ENCODE data around the gene KLHL29. TPM values are rescaled to one million over a fixed set of nuclear protein-coding genes. Genes with fewer than 3 reads are reported as not detected.

The KLHL29 gene
- total and polyA plus RNA-seq, 10 of the 15 experiments (the other 5 are each of a cell fraction or from before 2014, with no cell fraction given) = 1.4 to 19.5 (median 6.1) TPM

DNA sequence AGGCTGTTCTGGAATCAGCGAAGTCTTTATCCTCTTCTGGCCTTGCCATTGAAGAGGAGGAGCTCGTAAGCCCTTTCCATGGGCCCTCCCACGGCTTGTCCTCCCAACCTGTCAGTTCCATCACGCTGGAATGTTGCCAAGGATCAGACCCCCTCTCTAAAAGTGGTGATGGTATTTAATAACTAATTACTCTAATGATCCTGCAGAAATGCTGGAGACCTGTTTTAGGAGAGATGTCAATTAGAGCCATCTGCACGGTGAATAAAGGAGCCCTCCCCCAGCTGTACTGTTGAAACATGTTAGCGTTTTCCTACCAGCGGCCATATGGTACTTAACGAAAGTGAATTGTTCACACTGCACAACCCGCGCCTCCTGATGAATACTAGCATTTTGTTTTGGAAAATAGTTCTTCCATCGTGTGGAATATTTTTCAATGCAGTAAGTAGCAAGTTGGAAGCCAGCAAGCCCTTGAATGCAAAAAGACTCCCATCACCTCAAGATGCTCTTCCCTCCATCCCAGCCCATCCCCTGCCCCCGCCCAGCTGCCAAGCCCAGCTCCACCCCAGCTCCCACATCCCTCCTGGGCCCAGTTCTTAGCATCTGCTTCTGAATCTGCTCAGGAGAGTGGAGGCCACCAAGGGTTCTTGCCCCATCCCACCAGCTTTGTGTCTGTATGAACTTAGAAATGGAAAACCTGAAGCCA is 145.4 kb downstream of the KLHL29 start (continued):
- TF ChIP-seq MTA2 (IDR thresholded peaks at IDR 0.05; ENCODE audit: low read depth) = no peak

DNA sequence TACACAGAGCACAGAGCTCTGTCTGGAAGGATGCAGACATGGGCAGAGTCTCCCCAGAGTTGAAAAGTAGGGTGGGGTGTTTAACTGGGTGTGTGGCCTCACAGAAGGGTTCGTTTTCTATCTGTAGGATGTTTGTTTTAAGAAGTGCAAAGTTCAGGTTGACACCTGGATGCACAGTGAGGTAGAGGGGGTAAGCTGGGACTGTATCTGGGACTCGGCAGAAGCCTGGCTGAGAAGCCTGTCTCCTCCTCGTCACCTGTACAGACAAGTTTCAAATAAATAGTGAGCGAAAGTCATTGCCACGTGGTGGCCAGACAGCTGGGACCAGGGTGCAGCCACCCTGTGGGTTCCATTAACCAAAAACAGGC is 145.9 kb downstream of the KLHL29 start:
- ChIA-PET CTCF (no interaction called here), POLR2A (no interaction called here), SMC1A (ENCODE audit: uncharacterized antibody, unreplicated experiment) (no interaction called here), RAD21 (ENCODE audit: unreplicated experiment) (no interaction called here)
- DNase-seq (ENCODE audit: low read depth, low spot score) (no peak), FAIRE-seq (no peak), ATAC-seq (no peak)
- no peak overlapping the region for H2AFZ ChIP-seq (ENCODE audit: control insufficient read depth, low read depth, low read length)
- H3K36me3 ChIP-seq (ENCODE audit: control insufficient read depth in 2 of 2, insufficient read depth in 2 of 2, low read length in 1 of 2) = no peaks in the 10 kb centered on the region; a peak in 1 of 4 replicates
- H3K4me3 ChIP-seq = no peak overlapping the region
- H3K27me3 ChIP-seq (replicated peaks in 1 of 2; ENCODE audit: control insufficient read depth in 2 of 2, insufficient read depth in 2 of 2, low read length in 1 of 2) = no peaks in the 10 kb centered on the region
- H3K4me1 ChIP-seq (ENCODE audit: control insufficient read depth, insufficient read depth, low read length) = peaks cover 11% of the 10 kb centered on the region
- 51% methylated on average over 5 of the region's 5 CpGs for WGBS (ENCODE audit: insufficient coverage, insufficient replicate concordance, low lambda C conversion rate, missing lambda C conversion rate)
- H3K4me2 ChIP-seq (ENCODE audit: control insufficient read depth, insufficient read depth) = no peak overlapping the region
- H3K27ac ChIP-seq (ENCODE audit: control insufficient read depth, insufficient read depth) = no peak overlapping the region
- no TSS peak for BruUV-seq (replicated peaks)
- intact Hi-C loops (cut with micrococcal nuclease; ENCODE audit: unreplicated experiment) (no loop called here), in situ Hi-C loops (cut with MboI) (no loop called here)
- H3K9me3 ChIP-seq (replicated peaks; ENCODE audit: control insufficient read depth, insufficient read depth, low read length) = no peaks in the 10 kb centered on the region
- H3K79me2 ChIP-seq (ENCODE audit: control insufficient read depth, insufficient read depth, low read length) = no peaks in the 10 kb centered on the region
- no peak overlapping the region for H3K9ac ChIP-seq (ENCODE audit: control insufficient read depth, insufficient read depth, low read length)
- H4K20me1 ChIP-seq (ENCODE audit: control insufficient read depth, insufficient read depth) = no peaks in the 10 kb centered on the region
- no peak for TF ChIP-seq BHLHE40 (IDR thresholded peaks at IDR 0.05; ENCODE audit: borderline replicate concordance in 1 of 2, low read depth in 2 of 2, low read length in 1 of 2)
- TF ChIP-seq POU2F2 (IDR thresholded peaks at IDR 0.05; ENCODE audit: borderline replicate concordance, low read depth, low read length) = no peak
- TF ChIP-seq ESRRA (IDR thresholded peaks at IDR 0.05; ENCODE audit: low read length) = no peak
- TF ChIP-seq KDM1A (IDR thresholded peaks at IDR 0.05; ENCODE audit: borderline replicate concordance) = no peak
- TF ChIP-seq SUPT20H (IDR thresholded peaks at IDR 0.05; ENCODE audit: borderline replicate concordance, control insufficient read depth, low read depth, low read length) = no peak
- TF ChIP-seq, protein P1, sequence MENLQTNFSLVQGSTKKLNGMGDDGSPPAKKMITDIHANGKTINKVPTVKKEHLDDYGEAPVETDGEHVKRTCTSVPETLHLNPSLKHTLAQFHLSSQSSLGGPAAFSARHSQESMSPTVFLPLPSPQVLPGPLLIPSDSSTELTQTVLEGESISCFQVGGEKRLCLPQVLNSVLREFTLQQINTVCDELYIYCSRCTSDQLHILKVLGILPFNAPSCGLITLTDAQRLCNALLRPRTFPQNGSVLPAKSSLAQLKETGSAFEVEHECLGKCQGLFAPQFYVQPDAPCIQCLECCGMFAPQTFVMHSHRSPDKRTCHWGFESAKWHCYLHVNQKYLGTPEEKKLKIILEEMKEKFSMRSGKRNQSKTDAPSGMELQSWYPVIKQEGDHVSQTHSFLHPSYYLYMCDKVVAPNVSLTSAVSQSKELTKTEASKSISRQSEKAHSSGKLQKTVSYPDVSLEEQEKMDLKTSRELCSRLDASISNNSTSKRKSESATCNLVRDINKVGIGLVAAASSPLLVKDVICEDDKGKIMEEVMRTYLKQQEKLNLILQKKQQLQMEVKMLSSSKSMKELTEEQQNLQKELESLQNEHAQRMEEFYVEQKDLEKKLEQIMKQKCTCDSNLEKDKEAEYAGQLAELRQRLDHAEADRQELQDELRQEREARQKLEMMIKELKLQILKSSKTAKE (IDR thresholded peaks at IDR 0.05; ENCODE audit: low read depth, poor library complexity, severe bottlenecking) = no peak
- no peak for TF ChIP-seq NFXL1 (IDR thresholded peaks at IDR 0.05; ENCODE audit: borderline replicate concordance)
- TF ChIP-seq, protein P2, sequence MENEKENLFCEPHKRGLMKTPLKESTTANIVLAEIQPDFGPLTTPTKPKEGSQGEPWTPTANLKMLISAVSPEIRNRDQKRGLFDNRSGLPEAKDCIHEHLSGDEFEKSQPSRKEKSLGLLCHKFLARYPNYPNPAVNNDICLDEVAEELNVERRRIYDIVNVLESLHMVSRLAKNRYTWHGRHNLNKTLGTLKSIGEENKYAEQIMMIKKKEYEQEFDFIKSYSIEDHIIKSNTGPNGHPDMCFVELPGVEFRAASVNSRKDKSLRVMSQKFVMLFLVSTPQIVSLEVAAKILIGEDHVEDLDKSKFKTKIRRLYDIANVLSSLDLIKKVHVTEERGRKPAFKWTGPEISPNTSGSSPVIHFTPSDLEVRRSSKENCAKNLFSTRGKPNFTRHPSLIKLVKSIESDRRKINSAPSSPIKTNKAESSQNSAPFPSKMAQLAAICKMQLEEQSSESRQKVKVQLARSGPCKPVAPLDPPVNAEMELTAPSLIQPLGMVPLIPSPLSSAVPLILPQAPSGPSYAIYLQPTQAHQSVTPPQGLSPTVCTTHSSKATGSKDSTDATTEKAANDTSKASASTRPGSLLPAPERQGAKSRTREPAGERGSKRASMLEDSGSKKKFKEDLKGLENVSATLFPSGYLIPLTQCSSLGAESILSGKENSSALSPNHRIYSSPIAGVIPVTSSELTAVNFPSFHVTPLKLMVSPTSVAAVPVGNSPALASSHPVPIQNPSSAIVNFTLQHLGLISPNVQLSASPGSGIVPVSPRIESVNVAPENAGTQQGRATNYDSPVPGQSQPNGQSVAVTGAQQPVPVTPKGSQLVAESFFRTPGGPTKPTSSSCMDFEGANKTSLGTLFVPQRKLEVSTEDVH (IDR thresholded peaks at IDR 0.05; ENCODE audit: low read depth, partially characterized antibody) = no peak
- TF ChIP-seq ZNF24 (IDR thresholded peaks at IDR 0.05) = no peak
- TF ChIP-seq MYB (IDR thresholded peaks at IDR 0.05; ENCODE audit: borderline replicate concordance, low read depth, low read length) = no peak
- TF ChIP-seq SREBF1 (IDR thresholded peaks at IDR 0.05; ENCODE audit: low read length) = no peak
- no peak for TF ChIP-seq IRF4 (IDR thresholded peaks at IDR 0.05; ENCODE audit: low read depth, low read length)
- no peak for TF ChIP-seq GATAD2B (conservative IDR thresholded peaks at IDR 0.05; ENCODE audit: low read depth)
- no peak for TF ChIP-seq NRF1 (conservative IDR thresholded peaks at IDR 0.05; ENCODE audit: low read depth, low read length)
- no peak for TF ChIP-seq SRF (IDR thresholded peaks at IDR 0.05; ENCODE audit: low read depth in 2 of 2, low read length in 2 of 2)
- TF ChIP-seq, protein P3, sequence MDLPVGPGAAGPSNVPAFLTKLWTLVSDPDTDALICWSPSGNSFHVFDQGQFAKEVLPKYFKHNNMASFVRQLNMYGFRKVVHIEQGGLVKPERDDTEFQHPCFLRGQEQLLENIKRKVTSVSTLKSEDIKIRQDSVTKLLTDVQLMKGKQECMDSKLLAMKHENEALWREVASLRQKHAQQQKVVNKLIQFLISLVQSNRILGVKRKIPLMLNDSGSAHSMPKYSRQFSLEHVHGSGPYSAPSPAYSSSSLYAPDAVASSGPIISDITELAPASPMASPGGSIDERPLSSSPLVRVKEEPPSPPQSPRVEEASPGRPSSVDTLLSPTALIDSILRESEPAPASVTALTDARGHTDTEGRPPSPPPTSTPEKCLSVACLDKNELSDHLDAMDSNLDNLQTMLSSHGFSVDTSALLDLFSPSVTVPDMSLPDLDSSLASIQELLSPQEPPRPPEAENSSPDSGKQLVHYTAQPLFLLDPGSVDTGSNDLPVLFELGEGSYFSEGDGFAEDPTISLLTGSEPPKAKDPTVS (IDR thresholded peaks at IDR 0.05; ENCODE audit: low read depth, low read length) = no peak
- no peak for TF ChIP-seq NBN (IDR thresholded peaks at IDR 0.05)
